Neuronal stem cell (in vitro differentiated cells): ENCODE measurements around the gene GRIK2.
A peak's percentile ranks its signal among the peaks of the same experiment; 100 is the strongest.

Experiments
- DNase-seq: peaks from one replicate; pipeline ENCODE4 v3.0.0-alpha.2; 2013; ENCODE audit warnings: low spot score
- H2AFZ ChIP-seq: one replicate; pipeline ENCODE4 v1.6.1; 2013; ENCODE audit warnings: mild to moderate bottlenecking, low read length, inconsistent platforms
- H2AK5ac ChIP-seq: 2 replicates; pipeline ENCODE4 v1.6.1; 2013; ENCODE audit warnings: low read depth, mild to moderate bottlenecking, inconsistent platforms, low read length, moderate library complexity, mixed read lengths
- H2BK120ac ChIP-seq: 2 replicates; pipeline ENCODE4 v1.6.1; 2013; ENCODE audit warnings: low read depth, mild to moderate bottlenecking, inconsistent platforms, low read length, moderate library complexity, mixed read lengths
- H2BK12ac ChIP-seq: one replicate; pipeline ENCODE4 v1.6.1; 2013; ENCODE audit warnings: low read length, inconsistent platforms
- H2BK15ac ChIP-seq: 2 replicates; pipeline ENCODE4 v1.6.1; 2013; ENCODE audit warnings: mild to moderate bottlenecking, low read length, inconsistent platforms, mixed read lengths
- H2BK5ac ChIP-seq: one replicate; pipeline ENCODE4 v1.6.1; 2013; ENCODE audit warnings: inconsistent platforms, mild to moderate bottlenecking, low read length, moderate library complexity
- H3K14ac ChIP-seq: one replicate; pipeline ENCODE4 v1.6.1; 2013; ENCODE audit warnings: low read length, inconsistent platforms
- H3K18ac ChIP-seq: 2 replicates; pipeline ENCODE4 v1.6.1; 2013; ENCODE audit warnings: low read length, inconsistent platforms
- H3K23ac ChIP-seq: 2 replicates; pipeline ENCODE4 v1.6.1; 2013; ENCODE audit warnings: low read depth, mild to moderate bottlenecking, mixed read lengths, low read length, inconsistent platforms; ENCODE audit not compliant: poor library complexity
- H3K27ac ChIP-seq: replicated peaks from 3 replicates; pipeline ENCODE4 v1.5.1; 2013; ENCODE audit warnings: low read length, inconsistent platforms
- H3K27me3 ChIP-seq, 3 experiments: 2 replicates each; pipeline ENCODE4 v1.6.1; 2013; ENCODE audit warnings: low read length in 3 of 3, mild to moderate bottlenecking in 2 of 3, inconsistent platforms in 1 of 3, low read depth in 1 of 3, mixed read lengths in 1 of 3, moderate library complexity in 1 of 3; ENCODE audit not compliant: control insufficient read depth in 3 of 3, insufficient read depth in 3 of 3
- H3K36me3 ChIP-seq, 2 donors: replicated peaks in 1 of 2; 2 replicates each; pipeline ENCODE4 v1.6.1; 2013; ENCODE audit warnings: low read length in 2 of 2; ENCODE audit not compliant: control insufficient read depth in 2 of 2, insufficient read depth in 2 of 2
- H3K4ac ChIP-seq: 2 replicates; pipeline ENCODE4 v1.6.1; 2013; ENCODE audit warnings: inconsistent platforms, mild to moderate bottlenecking, low read length, moderate library complexity
- H3K4me1 ChIP-seq, 2 donors: 1 replicate in 1 of 2; 2 replicates in 1 of 2; pipeline ENCODE4 v1.6.1; 2013; ENCODE audit warnings: low read length in 2 of 2, low read depth in 1 of 2; ENCODE audit not compliant: control insufficient read depth in 2 of 2, insufficient read depth in 1 of 2
- H3K4me2 ChIP-seq: one replicate; pipeline ENCODE4 v1.6.1; 2013; ENCODE audit warnings: mild to moderate bottlenecking, low read length, inconsistent platforms; ENCODE audit not compliant: insufficient read depth, poor library complexity, severe bottlenecking
- H3K4me3 ChIP-seq, 2 donors: 2 replicates each; pipeline ENCODE4 v1.5.1; 2013; ENCODE audit warnings: low read length in 2 of 2, mild to moderate bottlenecking in 2 of 2, inconsistent platforms in 1 of 2, moderate library complexity in 1 of 2
- H3K79me1 ChIP-seq: one replicate; pipeline ENCODE4 v1.6.1; 2013; ENCODE audit warnings: low read depth, mild to moderate bottlenecking, inconsistent platforms, low read length, moderate library complexity
- H3K9ac ChIP-seq: one replicate; pipeline ENCODE4 v1.6.1; 2013; ENCODE audit warnings: mild to moderate bottlenecking, low read depth, low read length, inconsistent platforms; ENCODE audit not compliant: poor library complexity
- H3K9me3 ChIP-seq, 2 donors: replicated peaks in 1 of 2; 2 replicates each; pipeline versions ENCODE3 to v1.6.1; 2013; ENCODE audit warnings: low read length in 2 of 2, mild to moderate bottlenecking in 2 of 2, inconsistent platforms in 1 of 2, low read depth in 1 of 2, mixed read lengths in 1 of 2, moderate library complexity in 1 of 2; ENCODE audit not compliant: control insufficient read depth in 2 of 2, insufficient read depth in 1 of 2
- H4K8ac ChIP-seq: one replicate; pipeline ENCODE4 v1.6.1; 2013; ENCODE audit warnings: low read depth, mild to moderate bottlenecking, inconsistent platforms, low read length, moderate library complexity
- H4K91ac ChIP-seq: one replicate; pipeline ENCODE4 v1.6.1; 2013; ENCODE audit warnings: low read length, low read depth, mild to moderate bottlenecking, inconsistent platforms; ENCODE audit not compliant: poor library complexity
- WGBS, 2 donors: extraction: QIAGEN DNeasy Blood & Tissue Kit; methylation state at CpG; one replicate each; pipeline ENCODE4 v1.1.7; 2013; ENCODE audit warnings: missing lambda C conversion rate in 2 of 2, mixed read lengths in 1 of 2; ENCODE audit not compliant: insufficient read length in 2 of 2, insufficient replicate concordance in 1 of 2; ENCODE audit errors: extremely low coverage in 2 of 2; 5-methylcytosine and 5-hydroxymethylcytosine counted together

GRIK2 gene

GRCh38 chr6:102051720-102052119, 658.2 kb downstream of the GRIK2 start:
- Histone ChIP-seq H3K79me1 (no peaks in the 10 kb centered on the region), H2BK5ac (no peak overlapping the region), H4K8ac (no peak overlapping the region), H3K4me1 (no peaks in the 10 kb centered on the region), H3K9ac (no peak overlapping the region), H2AK5ac (no peak overlapping the region), H2AFZ (no peak overlapping the region), H2BK15ac (no peak overlapping the region), H3K36me3 (no peaks in the 10 kb centered on the region), H3K23ac (no peak overlapping the region), H2BK12ac (no peak overlapping the region), H4K91ac (no peak overlapping the region), H3K4ac (no peak overlapping the region), H3K14ac (no peak overlapping the region), H2BK120ac (no peak overlapping the region), H3K4me3 (no peak overlapping the region), H3K18ac (no peak overlapping the region), H3K9me3 (no peaks in the 10 kb centered on the region), H3K27ac (no peak overlapping the region), H3K4me2 (no peak overlapping the region), H3K27me3 (no peaks in the 10 kb centered on the region)
- WGBS, 2 donors = no CpG with 5 or more reads among the region's 1 CpG
- DNase-seq = no peak

DNA sequence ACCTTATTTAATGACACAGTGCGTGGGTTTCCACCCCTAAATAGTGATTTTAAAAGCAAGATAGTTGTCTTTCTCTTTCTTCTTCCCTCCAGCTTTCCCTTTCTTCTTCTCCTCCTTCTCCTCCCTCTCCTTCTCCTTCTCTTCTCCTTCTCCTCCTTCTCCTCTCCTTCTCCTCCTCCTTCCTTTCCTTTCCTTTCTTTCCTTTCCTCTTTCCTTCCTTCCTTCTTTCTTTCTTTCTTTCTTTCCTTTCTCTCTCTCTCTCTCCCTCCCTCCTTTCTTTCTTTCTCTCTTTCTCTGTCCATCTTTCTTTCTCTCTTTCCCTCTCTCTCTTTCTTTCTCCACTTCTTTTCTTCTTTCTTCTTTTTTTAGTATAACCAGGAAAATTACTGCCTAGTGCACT, 670.6 kb downstream of the GRIK2 start:
- Histone ChIP-seq H2AK5ac (no peak overlapping the region), H3K27me3 (no peaks in the 10 kb centered on the region), H3K18ac (no peak overlapping the region), H3K4me3 (no peak overlapping the region), H4K91ac (no peak overlapping the region), H3K79me1 (no peaks in the 10 kb centered on the region), H2AFZ (no peak overlapping the region), H3K9me3 (no peaks in the 10 kb centered on the region), H4K8ac (no peak overlapping the region), H3K14ac (no peak overlapping the region), H2BK5ac (no peak overlapping the region), H2BK12ac (no peak overlapping the region), H3K23ac (no peak overlapping the region), H3K27ac (no peak overlapping the region), H3K4me1 (no peaks in the 10 kb centered on the region), H3K36me3 (no peaks in the 10 kb centered on the region), H3K4me2 (no peak overlapping the region), H2BK15ac (no peak overlapping the region), H2BK120ac (no peak overlapping the region), H3K9ac (no peak overlapping the region), H3K4ac (no peak overlapping the region)
- DNase-seq = no peak
- no CpG with 5 or more reads among the region's 1 CpG for WGBS, 2 donors

DNA sequence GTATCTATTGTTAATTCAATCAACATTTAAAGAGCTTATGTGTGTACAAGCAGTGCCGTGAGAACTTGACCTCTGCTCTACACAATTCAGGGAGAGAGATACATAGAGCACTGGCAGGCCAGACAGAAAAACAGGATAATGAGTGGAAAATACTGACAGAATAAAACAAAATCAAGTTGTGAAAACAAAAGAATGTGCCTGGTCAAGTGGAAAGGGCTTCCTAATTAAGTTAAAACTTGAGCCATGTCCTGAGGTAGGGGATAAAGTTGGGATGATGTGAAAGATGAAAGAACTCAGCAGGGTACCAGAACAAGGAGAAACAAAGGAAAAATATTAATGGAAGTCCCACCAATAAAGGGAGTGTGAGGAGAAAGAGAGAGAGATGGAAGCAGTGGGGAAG, 672.8 kb downstream of the GRIK2 start:
- WGBS, 2 donors = no CpG with 5 or more reads among the region's 1 CpG

DNA sequence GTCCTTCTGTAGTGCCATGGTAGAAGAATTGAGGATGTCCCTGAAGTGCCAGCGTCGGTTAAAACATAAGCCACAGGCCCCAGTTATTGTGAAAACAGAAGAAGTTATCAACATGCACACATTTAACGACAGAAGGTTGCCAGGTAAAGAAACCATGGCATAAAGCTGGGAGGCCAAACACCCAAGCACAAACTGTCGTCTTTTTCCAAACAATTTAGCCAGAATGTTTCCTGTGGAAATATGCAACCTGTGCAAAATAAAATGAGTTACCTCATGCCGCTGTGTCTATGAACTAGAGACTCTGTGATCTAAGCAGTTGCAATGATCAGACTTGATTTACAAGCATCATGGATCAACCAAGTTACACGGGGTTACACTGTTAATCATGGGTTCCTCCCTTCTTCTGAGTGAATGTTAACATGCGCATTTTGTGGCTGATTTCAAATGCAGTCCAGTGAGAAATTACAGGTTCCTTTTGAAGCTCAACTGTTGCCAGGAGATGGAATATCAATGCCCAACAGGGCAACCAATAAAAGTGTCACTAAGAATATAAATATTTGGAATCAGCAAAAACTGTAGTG, 674.9 kb downstream of the GRIK2 start:
- H3K4me3 ChIP-seq = no peak overlapping the region
- no CpG with 5 or more reads among the region's 7 CpGs for WGBS, 2 donors
- no peak overlapping the region for H4K8ac ChIP-seq
- H3K18ac ChIP-seq = no peak overlapping the region
- H3K27me3 ChIP-seq = no peaks in the 10 kb centered on the region
- H2BK15ac ChIP-seq = no peak overlapping the region
- no peak overlapping the region for H2BK5ac ChIP-seq
- no peak overlapping the region for H3K14ac ChIP-seq
- no peak overlapping the region for H2BK120ac ChIP-seq
- H3K27ac ChIP-seq = no peak overlapping the region
- peak overlapping the region; percentile 16 for H2AFZ ChIP-seq
- no peak for DNase-seq
- no peak overlapping the region for H4K91ac ChIP-seq
- no peak overlapping the region for H3K23ac ChIP-seq
- no peaks in the 10 kb centered on the region for H3K9me3 ChIP-seq
- H3K79me1 ChIP-seq = no peaks in the 10 kb centered on the region
- no peak overlapping the region for H2BK12ac ChIP-seq
- H3K4me2 ChIP-seq = no peak overlapping the region
- no peaks in the 10 kb centered on the region for H3K36me3 ChIP-seq
- H3K4me1 ChIP-seq = no peaks in the 10 kb centered on the region
- H2AK5ac ChIP-seq = no peak overlapping the region
- no peak overlapping the region for H3K9ac ChIP-seq
- H3K4ac ChIP-seq = no peak overlapping the region

More for the DNA sequence above, 672.8 kb downstream of the GRIK2 start:
- no peaks in the 10 kb centered on the region for H3K27me3 ChIP-seq
- no peak overlapping the region for H2AFZ ChIP-seq
- no peak overlapping the region for H2AK5ac ChIP-seq
- DNase-seq = no peak
- H3K9me3 ChIP-seq = no peaks in the 10 kb centered on the region
- no peak overlapping the region for H3K4ac ChIP-seq
- no peak overlapping the region for H3K14ac ChIP-seq
- H3K4me2 ChIP-seq = no peak overlapping the region
- no peak overlapping the region for H4K91ac ChIP-seq
- H3K79me1 ChIP-seq = no peaks in the 10 kb centered on the region
- no peak overlapping the region for H4K8ac ChIP-seq
- no peak overlapping the region for H3K9ac ChIP-seq
- no peak overlapping the region for H3K18ac ChIP-seq
- no peak overlapping the region for H3K4me3 ChIP-seq
- no peaks in the 10 kb centered on the region for H3K36me3 ChIP-seq
- no peak overlapping the region for H2BK12ac ChIP-seq
- H2BK15ac ChIP-seq = no peak overlapping the region
- no peak overlapping the region for H2BK5ac ChIP-seq
- H2BK120ac ChIP-seq = no peak overlapping the region
- H3K23ac ChIP-seq = no peak overlapping the region
- H3K4me1 ChIP-seq = no peaks in the 10 kb centered on the region
- H3K27ac ChIP-seq = no peak overlapping the region
